DMS153 treated with DMSO at 0.1 percent for 48 hours (cell line): Measurements from ENCODE around the gene NSMF.
A peak's percentile ranks its signal among the peaks of the same experiment; 100 is the strongest.

Experiments used
- DNase-seq: peaks from one replicate; lab custom pipeline; 2025; ENCODE audit not compliant: unreplicated experiment; lab: John Stamatoyannopoulos, UW

The NSMF gene

GRCh38 chr9:137492464-137493363 lies 33.6 kb upstream of the NSMF start:
- DNase-seq = no peak

GRCh38 chr9:137491735-137492432 lies 32.8 kb upstream of the NSMF start:
- no peak for DNase-seq

- DNase-seq = no peak
Measured at GRCh38 chr9:137490532-137491186, 31.5 kb upstream of the NSMF start.

- DNase-seq = no peak
Measured at GRCh38 chr9:137488906-137489305, 29.8 kb upstream of the NSMF start.

GRCh38 chr9:137488327-137488653 lies 29.2 kb upstream of the NSMF start:
- peak; percentile 52 for DNase-seq

GRCh38 chr9:137487454-137488326 lies 28.6 kb upstream of the NSMF start:
- peak; percentile 55 for DNase-seq

DNA sequence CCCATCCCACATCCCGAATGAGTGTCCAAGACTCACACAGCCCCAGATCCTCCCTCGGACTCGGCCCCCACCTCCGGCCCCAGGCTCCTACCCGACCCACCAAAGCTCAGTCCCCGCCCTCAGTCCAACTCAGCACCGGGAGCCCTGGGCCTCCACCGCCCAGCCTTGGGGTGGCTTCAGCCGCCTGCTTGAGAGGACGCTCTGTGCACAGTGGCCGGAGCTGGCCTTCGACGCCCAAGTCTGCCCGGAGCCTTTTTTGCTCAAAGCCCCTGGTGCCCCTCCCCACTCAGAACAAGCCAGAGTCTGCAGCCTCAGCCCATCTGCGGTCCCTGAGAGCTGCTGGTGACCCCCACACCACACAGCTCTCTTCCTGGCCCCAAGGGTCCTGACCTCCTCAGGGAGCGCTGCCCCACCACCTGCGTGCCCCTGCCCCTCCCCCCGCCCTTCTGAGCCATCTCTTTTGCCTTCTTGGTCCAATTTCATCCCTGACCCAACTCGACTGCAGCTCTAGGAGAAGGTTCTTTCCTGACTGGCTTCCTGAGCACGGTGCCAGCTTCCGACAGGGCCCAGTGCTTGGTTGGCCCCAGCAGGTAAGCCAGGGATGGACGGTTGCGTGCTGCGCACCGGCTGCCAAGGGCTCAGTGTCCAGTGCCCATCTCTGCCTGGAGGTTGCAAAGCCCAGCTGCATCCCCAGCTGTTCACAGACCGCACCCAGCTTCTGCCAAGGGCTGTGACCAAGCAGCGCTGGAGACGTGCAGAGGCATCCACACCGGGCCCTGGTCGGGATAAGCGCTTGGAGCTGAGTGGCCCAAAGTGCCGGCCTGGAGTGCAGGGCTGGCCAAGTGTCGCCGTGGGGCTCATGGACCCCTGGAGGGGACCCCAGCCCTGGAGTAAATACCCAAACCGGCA lies 27.7 kb upstream of the NSMF start:
- DNase-seq = no peak

DNA sequence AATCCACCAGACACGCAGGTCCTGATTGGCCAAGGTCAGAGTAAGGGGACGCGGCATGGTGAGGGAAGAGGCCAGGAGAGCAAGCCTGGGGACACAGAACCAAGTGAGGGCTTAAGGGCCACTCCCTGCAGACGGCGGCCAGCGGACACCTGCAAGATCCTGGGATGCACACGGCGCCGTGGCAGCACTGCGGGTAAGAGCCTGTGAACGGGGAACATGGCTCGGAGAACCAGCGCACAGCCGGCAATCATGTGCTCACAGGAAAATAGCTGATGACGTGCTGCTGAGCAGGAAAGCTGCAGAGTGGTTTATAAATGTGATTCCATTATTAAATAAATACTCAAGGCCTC lies 27.0 kb upstream of the NSMF start:
- no peak for DNase-seq

DNA sequence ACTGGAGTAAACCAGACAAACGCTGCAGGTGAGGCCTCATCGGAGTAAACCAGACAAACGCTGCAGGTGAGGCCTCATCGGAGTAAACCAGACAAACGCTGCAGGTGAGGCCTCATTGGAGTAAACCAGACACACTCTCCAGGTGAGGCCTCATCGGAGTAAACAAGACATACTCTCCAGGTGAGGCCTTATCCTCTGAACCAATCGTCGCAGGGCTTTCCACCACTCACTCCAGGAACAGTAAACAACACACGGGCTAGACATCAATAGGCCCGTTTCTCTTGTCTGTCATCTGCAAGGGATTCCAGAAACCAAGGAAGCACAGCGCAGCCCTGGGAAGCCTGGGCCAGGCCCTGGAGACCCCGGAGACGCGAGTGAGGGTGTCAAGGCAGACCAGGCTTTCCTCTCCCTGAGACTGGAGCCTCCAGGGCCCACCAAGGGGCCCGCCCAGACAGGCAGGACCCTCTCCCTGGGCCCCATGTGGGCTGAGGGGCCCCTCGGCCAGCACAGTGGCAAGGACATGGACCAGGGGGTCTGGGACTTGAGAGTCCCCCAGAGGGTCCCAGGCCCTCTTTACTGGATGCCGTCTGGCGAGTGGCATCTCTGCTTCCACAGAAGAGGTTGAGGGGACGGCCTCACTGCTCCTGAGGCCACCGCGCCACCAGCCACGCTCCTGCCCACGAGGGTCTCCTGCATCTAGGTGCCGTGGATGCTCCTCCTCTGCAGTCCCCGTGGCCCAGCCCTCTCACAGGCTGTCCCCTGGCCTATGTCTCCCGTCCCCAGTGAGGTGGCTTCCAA lies 26.4 kb upstream of the NSMF start:
- peak; percentile 8 for DNase-seq

DNA sequence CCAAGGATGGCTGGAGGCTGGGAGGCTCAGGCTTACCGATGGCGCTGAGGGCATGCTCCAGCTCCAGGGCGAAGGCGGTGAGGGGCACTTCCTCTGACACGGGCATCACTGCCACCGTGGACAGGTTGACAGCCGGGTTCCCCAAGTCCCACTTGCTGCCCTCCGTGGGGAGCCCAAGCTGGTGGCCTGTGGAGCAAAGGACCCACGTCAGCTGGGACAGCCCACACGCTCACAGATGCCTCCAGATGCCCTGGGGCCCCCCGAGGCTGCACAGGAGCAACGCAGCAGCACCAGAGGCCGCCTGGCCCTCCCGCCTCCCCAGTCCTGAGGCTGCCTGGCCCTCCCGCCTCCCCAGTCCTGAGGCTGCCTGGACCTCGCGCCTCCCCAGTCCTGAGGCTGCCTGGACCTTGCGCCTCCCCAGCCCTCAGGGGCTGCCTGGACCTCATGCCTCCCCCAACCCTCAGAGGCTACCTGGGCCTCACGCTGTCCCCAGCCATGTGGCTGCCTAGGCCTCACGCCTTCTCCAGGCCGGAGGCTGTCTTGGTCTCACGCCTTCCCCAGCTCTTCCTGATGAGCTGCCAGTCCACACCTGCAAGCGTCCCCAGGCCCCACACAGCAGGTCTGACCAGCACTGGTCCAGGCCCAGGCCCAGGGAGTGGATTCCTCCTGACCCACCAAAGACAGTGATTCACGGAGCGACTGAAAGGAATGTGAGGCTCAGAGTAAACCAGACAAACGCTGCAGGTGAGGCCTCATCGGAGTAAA lies 25.6 kb upstream of the NSMF start:
- no peak for DNase-seq

GRCh38 chr9:137482094-137482781 lies 23.1 kb upstream of the NSMF start:
- no peak for DNase-seq

DNA sequence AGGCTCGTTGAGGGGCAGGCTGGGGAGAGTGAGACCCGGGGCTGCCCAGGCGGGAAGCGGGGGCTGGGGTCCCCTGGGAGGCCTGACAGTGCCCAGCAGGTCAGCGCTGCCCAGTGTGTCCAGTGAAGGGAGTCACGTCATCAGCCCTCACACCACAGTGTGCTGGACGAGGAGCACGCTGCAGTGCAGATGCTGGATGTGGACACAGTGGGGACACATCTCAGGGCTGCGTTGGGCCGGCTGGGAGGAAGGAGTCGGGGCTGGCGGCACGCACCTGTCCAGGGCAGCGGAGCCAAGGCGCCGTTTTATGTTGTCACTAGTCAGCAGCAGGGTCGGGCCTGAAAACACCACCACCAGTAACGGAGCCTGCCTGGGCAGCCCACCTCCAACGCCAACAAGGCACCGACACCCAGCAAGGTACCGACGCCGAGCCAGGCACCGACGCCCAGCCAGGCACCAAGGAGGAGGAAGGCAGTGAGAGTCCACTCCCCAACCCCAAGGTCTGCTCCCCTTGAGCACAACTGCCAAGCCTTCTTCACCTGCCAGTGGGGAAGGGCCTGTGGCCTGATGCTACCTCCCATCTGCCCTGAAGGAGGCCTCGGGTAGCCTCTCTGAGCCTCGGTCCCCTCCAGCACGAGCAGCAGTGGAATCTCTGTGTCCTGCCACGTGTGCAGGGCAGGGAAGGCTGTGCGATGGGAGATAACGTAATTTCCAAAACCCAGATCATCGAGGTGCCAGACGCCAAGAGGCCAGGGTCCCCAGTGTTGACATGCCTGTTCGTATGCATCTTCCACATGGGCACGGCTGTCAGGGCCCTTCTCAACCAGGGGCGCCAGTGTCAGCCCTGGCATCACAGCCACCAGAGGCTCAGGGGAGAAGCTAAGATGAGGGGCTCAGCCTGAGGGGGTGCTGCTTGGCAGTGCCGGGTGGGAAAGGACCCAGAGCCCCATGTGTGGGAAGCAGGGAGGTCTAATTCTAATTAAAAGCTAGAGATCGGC lies 21.9 kb upstream of the NSMF start:
- no peak for DNase-seq

GRCh38 chr9:137479892-137480685 lies 21.0 kb upstream of the NSMF start:
- no peak for DNase-seq

DNA sequence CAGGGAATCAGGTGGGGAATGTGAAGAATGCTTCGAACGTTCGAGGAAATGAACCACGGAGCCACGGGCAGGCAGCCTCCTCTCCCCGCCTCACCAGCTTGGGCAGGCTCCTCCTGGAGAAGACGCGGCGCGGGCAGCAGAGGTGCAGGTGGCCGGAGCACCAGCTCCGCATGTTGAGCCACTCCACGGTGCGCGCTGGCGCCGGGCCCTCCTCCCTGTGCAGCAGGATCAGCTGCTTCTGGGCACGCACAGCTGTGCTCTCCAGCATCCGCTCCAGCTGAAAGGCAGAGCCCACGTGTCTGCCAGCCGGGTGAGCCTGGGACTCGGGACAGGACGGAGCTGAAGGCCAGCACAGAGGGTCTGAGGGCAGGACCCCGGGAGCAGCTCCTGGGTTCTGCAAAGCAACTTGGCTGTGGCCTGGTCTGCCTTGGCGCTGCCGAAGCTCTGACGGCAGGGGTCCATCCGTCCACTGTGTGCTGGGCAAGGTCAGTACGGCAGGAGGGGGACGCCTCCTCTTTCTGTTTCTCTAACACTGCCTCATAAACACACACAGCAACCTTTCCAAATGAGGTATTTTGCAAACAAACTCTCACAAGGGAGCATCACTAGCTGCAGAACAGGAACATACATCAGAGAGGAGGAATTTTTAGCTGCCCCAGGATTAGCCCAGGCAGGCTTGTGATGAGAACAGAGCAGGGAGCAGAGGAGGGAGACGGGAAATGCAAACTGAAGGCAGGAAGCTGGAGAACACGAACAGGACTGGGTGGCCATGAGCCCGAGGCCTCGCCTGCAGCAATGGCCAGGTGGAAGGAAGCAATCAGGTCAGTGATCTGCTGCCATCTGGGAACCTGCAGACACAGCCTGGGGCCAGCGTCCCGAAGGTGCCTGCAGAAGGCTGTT lies 20.1 kb upstream of the NSMF start:
- DNase-seq = no peak

DNA sequence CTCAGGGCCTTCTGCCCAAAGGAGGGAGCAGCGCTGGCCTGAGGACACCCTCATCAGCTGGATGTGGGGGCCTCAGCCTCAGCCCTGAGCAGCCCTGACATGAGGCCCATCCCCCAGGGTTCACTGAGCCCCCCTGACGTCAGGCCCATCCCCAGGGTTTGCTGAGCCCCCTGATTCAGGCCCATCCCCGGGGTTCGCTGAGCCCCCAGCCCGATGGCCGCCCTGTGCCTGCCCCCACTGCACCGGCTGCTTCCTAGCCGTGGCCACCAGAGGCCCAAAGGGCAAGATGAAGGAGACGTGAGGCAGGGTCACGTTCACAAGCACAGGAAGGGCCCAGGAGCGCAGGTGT lies 19.5 kb upstream of the NSMF start:
- DNase-seq = no peak
